GM21576 (cell line): Measurements from ENCODE around the gene NLRP9.

Source experiments
- ATAC-seq: cut with Tn5 transposase; IDR thresholded peaks from one replicate; pipeline ENCODE4 v1.9.1; 2021; ENCODE audit warnings: mild to moderate bottlenecking, moderate library complexity; ENCODE audit not compliant: unreplicated experiment

NLRP9 gene

DNA sequence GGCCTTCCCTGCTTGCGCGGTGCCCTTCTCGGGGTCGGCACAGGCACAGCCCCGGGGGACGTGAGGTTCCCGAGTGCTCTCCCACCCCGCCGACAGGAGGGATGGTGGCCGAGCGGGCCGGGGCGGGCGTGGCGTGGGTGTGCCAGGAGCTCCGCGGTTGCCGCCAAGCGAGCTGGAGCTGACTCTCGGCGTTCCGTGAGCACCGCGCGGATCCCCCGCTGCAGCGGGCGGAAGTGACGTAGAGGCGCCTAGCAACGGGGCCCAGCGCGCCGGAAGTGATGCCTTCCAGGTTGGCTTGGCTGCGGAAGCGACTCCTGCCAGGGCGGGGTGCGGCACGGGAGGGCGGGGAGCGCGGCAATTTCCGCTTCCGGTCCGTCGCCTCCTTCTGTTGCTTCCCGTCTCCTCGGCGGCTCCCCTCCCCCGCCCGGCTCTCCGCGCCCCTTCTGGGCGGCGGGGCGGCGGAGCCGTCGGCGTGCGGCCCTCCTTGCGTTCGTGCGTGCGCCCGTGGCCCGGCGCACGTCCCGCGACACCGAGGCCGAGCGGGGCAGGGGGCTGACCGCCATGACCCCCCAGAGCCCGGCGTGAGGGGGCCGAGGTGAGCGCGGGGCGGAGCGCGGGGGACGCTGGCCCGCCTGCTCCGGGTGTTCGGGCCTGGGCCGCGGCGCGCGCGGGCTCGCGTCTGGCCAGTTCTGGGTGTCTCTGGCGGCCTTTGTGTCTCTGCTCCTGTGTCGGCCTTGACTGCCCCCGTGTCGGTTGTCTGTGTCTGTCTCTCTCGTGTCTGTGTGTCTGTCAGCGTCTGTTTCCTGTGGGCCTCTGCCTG, 63.2 kb downstream of the NLRP9 start, which contains the start of gene EPN1:
TSS of gene EPN1 (plus strand) at position 386 of the 820 bp plus-strand sequence. CDS start 3,402 bp downstream, outside the sequence.
- ATAC-seq = peak; percentile 55

DNA sequence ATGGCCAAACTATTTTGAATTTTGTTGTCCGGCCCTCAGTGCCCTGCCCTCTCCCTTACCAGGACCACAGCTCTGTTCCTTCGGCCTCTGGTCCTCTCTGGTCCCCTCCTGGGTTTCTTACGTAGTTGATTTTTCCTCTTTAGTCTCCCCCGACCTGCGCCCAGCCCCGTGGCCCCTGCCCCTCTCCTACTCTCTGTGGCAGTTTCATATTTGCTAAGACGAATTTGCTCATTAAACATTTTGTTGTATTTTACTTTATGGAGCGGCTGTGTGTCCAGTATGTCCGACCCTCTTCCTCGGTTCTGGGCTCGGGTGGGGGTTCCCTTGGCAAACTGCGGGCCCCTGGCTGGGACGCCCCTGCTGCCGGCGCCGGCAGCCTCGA, 63.8 kb downstream of the NLRP9 start:
- no peak for ATAC-seq

DNA sequence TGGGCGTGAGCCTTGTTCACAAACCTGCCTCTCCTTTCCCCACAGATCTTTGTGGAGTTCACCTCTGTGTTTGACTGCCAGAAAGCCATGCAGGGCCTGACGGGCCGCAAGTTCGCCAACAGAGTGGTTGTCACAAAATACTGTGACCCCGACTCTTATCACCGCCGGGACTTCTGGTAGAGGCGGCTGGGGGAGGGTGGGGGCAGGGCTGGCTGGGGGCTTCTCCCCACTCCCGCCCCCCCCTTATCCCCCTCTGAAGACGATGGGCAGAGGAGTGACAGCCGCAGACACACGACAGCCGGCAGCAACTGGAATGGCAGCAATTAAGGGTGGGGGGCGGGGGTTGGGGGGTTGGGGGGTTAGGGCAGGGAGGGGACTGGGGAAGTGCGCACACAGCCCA, 64.3 kb downstream of the NLRP9 start:
- no peak for ATAC-seq

DNA sequence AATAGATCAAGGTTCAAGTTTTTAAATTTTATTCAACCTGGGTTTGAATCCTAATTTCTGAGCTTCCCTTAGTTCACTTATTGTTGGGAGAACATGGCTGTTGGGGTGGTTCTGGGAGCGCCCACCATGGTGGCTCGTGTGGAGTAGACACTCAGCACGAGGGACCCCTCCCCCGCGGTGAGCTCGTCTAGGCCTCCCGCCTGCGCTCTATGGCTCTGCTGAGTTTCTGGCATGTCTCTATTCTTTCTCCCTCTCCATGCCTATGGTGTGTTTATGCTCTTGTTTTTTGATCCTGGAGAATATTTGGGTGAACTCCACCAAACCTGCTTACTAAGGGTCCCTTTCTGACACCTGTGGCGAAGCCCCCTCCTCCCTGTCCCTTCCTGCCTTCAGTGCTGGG, 64.7 kb downstream of the NLRP9 start:
- ATAC-seq = no peak

DNA sequence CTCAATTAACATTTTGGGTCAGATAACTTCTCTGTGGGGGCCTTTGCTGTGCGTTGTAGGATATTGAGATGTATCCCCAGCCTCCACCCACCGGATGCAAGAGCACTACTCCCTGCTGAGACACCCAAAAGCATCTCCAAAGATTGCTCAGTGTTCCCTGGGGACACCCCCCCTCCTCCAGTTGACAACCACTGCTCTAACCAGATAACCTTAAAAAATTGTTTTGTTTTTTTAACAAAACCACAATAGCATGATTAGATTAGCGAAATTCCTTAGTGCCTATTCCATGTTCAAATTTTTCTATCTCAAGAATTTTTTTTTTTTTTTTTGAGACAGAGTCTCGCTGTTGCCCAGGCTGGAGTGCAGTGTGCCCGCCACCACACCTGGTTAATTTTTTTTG, 65.8 kb downstream of the NLRP9 start:
- ATAC-seq = no peak

DNA sequence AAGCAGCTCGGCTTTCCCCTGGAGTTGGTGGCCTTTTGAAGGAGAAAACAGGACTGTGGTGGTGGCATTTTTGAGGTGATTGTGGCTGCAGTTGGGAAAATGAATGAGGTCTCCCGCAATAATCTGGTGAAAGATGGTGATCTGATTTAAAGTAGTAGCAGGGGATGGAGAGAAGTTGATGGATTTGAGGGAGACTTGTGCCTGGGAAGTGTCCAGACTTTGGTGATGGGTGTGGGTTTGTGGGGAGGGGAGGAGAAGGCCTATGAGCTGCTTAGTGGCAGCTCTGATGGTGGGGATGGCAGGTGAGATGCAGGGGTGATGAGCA, 67.2 kb downstream of the NLRP9 start:
- ATAC-seq = no peak

DNA sequence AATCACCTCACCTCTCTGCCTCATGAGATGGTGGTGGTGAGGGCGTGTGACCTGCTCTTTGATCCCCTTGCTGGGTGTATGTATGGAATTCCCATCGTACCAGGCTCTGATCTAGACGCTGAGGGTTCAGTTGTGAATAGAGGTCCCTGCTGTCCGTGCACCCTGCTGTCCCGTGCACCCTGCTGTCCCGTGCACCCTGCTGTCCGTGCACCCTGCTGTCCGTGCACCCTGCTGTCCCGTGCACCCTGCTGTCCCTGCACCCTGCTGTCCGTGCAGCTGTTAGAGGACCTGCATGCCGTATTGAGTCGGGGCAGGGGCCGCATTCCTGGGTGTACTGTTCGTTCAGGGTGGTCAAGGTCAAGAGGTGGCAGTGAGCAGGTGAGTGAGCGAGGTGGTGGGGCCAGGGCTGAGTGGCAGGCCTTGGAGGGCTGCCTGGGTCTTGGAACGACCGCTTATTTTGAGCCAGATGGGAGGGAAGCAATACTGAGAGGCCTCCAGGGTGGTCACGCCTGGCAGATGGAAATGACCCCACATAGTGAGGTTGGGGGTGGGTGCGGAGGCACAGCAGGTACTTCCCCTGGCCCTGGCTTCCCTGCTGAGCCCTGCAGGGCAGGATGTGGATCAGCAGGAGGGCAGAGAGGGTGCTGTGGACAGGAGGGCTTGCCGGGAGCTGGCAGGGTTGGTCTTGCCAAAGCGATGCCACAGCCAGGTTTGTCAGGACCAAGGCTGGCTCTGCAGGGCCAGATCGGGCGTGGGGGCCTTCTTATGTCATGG, 67.7 kb downstream of the NLRP9 start:
- ATAC-seq = no peak

DNA sequence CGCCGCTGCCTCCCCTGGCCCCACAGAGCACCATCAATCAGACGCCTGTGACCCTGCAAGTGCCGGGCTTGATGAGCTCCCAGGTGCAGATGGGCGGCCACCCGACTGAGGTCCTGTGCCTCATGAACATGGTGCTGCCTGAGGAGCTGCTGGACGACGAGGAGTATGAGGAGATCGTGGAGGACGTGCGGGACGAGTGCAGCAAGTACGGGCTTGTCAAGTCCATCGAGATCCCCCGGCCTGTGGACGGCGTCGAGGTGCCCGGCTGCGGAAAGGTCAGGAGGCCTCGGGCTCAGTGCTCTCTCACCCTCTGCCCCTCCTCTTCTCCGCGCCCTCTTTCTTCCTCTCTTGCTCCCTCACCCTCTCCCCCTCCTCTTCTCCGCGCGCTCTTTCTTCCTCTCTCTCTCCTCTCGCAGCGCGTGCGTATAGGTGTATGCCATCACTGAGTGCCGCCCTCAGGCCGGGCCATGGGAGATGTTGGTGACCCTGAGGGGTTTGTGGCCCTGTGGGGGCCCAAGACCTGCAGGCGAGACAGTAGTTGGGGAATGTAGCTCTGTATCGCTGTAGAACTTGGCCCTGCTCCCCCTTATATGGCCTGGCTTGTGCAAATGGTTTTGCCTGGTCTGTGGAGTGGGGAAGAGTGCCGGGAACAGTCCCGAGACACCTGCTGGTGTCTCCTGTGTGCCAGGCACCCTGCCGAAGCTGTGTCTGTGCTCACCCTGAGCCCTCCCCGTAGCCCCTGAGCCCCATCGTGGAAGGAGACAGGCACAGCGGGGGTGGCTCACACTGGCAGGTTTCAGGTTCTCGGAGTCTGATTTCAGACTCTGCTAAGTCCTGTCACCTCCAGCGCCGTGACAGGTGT, 68.6 kb downstream of the NLRP9 start:
- no peak for ATAC-seq

DNA sequence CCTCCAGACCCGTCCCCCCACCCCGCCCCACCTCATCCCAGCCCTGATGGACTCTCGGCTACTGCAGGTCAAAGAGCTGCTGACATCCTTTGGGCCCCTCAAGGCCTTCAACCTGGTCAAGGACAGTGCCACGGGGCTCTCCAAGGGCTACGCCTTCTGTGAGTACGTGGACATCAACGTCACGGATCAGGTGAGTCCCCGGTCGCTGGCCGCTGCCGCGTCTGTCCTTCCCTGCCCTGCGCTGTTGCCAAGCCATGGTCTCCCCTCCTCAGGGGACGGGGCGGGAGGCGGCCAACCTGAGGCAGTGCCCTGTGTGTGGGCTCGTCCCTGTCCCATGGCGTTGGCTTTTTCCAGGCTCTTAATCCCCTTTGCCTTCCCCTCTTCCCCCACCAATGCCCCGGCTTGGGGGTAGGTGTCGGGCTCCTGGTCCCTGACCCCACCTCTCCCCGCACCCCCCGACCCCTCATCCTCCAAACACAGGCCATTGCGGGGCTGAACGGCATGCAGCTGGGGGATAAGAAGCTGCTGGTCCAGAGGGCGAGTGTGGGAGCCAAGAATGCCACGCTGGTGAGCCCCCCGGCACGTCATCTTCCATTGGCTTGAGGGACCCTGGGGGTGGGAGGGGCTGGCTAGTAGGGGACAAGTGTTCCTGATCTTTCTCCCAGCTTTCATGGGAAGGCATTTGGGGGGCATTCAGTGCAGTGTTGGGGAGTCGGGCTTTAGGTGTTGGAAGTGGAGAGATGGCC, 69.4 kb downstream of the NLRP9 start:
- no peak for ATAC-seq

DNA sequence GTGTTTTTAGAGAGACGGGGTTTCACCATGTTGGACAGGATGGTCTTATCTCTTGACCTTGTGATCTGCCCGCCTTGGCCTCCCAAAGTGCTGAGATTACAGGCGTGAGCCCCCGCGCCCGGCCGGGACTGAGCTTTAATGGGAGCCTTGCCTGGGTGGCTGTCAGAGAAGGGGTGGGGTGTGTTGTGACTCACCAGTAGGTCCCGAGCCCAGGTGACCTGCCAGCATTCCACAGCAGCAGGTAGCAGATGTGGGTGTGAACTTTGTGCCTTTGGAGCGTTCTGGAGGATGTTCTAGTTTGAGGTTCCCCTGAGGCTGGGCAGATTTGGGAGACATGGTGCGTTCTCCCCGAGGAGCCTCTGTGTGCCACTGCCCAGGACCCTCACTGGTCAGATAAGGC, 70.2 kb downstream of the NLRP9 start:
- no peak for ATAC-seq

DNA sequence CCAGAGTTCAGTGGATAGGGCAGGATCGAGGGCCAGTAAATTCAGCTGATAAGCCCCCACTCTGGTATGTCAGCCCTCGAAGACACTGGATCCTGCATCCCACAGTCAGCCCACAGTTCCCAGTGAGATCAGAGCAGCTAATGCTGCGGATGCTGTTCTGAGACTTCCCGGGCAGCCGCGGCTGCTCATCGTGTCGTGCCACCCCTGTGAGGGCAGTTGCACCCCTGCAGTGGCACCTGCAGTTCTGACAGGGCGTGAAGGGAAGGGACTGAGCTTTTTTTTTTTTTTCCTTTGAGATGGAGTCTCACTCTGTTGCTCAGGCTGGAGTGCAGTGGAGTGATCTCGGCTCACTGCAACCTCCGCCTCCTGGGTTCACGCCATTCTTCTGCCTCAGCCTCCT, 70.7 kb downstream of the NLRP9 start:
- no peak for ATAC-seq

DNA sequence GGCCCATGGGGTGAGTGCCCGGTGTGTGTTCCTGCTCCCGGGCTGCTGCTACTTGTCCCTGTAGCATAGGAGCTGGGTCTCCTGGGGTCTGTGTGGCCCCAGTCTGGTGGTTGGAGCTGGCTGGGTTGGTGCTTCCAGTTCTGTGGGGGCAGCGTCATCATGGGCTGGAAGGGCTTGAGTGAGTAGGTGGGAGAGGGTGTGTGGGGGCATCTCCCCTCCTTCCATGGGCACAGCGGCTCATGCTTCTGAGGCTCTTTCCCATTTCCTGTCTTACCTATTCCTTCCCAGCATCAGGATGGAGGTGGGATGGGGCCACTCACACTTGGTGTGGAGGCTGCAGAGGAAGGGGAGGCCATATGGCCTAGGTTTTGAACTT, 71.2 kb downstream of the NLRP9 start:
- ATAC-seq = no peak

DNA sequence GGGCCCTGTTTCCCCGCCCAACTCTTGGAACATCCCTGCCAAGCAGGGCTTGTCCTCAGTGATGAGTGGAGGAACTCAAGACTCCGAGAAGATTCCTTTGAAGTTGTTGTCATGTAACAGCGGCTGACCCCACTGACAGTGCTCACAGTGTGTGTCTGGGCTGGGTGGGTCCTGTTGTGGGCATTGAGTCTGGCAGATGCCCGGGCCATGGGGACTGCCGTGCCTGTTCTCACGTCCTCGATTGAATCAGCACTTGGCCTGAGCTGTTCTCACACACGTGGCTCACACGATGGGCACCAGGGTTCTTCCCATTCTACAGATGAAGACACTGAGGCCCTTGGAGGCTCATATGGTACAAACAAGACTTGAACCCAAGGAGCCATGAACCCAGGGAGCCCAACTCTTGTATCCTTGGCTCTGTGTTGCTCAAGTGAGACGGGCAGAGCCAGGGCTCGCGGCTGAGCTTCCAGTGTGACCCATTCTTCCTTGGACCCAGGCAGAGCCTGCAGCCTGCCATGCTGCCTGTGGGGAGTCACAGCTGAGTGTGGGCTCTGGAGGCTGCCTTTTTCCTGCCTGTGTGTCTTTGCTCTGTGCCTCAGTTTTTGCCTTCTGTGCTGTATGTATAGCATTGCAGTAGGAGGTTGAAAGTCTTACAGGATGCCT, 71.7 kb downstream of the NLRP9 start:
- no peak for ATAC-seq

DNA sequence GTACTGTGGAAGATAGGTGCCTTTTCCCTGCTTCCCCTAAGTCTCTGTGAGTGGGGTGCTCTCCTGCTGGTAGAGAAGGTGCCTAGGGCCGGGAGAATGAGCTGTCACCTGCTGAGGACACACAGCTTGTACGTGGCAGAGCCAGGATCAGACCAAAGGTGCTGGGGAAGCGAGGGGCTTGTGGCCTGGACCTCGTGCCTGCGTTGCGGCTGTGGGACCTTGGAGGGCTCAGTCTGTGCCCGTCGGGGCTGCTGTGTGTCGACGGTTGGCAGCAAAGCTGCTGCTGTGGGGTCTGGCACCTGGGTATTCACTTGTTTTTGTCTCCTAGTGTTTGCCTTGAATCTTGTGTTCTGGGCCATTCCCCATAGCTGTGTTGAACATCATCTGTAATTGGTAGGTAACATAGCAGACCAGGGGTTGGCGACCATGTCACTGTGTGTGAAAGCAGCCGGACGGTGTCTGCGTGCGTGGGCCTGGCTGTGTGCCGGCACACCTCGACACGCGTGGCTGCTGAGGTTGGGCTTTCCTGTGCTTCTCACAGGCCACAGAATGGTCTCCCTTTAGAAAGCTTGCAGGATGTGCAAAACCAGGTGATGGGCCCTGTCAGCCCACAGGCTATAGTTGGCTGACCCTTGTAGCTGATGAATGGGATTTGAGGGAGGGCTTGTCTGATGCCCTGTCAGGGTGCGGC, 74.2 kb downstream of the NLRP9 start:
- no peak for ATAC-seq

DNA sequence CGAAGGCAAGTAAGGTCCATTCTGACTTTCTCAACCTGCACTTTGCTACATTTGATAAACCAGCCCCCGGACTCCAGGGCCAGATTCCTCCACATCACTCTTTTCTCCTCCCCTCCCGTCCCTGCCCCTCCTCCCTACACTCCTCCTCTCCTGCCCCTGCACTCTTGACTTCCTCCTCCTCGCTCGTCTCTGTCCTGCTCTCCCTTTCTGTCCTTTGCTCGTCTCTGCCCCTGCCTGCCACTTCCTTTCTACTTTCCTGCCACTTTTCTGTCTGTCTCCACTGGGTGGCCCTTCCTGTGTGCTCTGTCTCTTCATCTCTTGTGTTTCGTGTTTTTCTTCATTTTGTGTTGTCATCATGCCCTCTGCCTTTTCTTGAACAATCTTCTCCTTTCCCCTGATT, 76.4 kb downstream of the NLRP9 start:
- no peak for ATAC-seq

DNA sequence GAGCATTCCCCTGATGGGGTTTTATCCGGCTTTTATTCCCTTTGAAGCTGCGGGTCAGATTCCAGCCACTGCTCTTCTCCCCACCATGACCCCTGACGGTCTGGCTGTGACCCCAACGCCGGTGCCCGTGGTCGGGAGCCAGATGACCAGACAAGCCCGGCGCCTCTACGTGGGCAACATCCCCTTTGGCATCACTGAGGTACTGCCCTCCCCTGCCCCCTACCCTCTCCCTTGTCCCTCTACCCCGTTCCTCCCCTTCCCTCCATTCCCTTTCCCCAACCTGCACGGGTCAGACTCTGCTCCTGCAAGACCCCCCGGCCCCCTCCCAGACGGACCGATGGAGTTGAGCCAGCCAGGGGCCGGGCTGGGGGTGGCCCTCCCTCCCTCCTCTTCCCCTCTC, 77.2 kb downstream of the NLRP9 start:
- no peak for ATAC-seq

DNA sequence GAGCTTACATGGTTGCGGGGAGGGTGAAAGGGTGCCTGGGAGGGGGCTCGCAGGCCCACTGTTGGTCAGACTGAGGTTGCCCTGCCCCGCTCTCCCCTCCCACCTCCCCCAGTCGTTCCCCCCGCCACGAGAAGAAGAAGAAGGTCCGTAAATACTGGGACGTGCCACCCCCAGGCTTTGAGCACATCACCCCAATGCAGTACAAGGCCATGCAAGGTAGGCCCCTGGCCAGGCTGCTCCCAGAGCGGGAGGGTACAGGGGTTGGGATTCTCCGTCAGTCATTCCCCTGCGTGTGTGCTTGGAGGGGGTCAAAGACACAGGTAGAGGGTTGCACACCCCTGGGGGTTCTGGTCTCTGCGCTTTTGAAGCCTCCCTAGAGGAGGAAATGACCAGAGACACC, 77.8 kb downstream of the NLRP9 start:
- no peak for ATAC-seq

DNA sequence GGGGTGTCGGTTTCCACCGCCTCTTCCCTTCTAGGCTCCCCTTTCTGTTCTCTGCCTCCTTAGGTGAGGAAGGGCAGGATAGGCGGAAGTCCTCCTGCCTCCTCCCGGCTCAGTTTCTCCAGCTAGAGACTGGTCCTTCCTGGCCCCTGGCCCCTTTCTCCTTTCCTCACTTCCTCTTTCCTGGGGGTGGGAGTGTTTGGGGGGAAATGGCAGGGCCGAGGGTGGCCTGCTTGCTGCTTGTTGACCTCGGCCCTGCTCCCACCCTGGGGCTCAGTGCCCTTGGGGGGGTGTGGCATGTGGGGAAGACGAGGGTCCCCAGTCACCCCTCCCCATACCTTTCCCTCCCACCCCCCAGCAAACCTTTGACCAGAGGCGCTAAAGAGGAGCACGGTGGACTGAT, 78.4 kb downstream of the NLRP9 start:
- no peak for ATAC-seq

DNA sequence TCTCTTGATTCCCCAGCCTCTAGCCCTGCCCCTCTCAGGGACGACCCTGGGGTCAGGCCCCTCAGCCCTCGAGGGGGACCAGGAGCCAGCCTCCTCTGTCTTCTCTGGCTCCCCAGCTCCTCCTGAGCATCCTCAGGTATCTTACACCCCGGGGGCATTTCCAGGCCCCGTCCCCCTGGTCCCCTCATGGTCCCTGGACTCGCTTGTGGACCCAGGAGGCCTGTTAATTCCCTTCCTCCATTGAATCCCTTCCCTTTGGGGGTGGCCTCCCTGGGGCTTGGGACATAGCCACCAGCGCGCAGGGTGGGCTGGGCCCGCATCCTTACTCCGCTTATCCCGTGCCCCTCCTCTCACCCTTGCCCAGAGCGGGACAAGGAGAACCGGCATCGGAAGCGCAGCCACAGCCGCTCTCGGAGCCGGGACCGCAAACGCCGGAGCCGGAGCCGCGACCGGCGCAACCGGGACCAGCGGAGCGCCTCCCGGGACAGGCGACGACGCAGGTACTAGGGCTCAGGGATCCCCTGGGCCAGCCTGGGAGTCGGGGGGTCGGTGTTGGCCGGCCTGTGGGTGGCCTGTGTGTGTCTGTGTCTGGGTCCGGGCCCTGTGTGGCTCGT, 79.2 kb downstream of the NLRP9 start:
- no peak for ATAC-seq
